Activated CD4-positive, alpha-beta T cell treated with anti-CD3 and anti-CD28 coated beads, Interleukin-2, amount 50 U/mL, for 1 hour (primary cell): ENCODE results near the gene SIX2.

ENCODE experiments used
- DNase-seq: peaks from one replicate; pipeline ENCODE4 v3.0.0-alpha.2; 2020

The SIX2 gene

DNA sequence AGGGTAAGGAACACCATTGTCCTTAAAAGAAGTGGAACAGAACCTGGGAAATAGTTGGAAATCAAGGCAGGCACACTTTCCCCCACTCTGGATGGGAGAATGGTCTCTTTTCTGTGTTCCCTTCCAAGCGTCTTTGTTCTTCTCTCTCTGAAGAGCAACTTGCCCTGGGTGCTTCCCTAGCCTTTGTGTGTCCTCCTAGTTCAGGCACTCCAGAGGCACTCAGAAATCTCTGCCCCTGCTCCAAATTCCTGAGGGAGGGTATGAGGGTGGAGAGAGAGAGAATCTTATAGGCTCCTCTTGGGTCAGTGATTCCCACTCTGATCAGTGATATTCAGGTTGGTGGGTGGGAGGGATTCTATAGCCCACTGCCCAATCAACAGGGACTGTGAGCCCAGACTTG is 8.8 kb upstream of the SIX2 start:
- no peak for DNase-seq

DNA sequence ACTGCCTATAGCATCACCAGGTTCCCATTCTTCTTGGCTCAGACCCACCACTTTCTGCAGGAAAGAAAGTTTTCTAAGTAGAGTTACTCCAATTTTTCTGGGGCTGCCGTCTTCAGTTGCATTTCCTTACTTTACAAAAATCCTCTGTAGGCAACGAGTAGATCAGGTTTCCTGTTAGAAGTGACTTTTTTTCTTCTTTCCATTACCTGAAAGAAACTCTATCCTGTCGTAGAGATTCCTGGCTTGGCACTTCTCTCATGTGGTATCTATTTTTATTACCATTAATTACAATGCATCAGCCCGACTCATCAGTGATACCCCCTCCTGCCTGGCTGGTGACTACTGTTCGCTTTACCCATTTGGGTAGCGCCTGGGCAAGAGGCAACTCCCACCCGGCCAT is 5.6 kb upstream of the SIX2 start:
- DNase-seq = no peak

GRCh38 chr2:45014016-45014702 is 4.9 kb upstream of the SIX2 start:
- DNase-seq = no peak

DNA sequence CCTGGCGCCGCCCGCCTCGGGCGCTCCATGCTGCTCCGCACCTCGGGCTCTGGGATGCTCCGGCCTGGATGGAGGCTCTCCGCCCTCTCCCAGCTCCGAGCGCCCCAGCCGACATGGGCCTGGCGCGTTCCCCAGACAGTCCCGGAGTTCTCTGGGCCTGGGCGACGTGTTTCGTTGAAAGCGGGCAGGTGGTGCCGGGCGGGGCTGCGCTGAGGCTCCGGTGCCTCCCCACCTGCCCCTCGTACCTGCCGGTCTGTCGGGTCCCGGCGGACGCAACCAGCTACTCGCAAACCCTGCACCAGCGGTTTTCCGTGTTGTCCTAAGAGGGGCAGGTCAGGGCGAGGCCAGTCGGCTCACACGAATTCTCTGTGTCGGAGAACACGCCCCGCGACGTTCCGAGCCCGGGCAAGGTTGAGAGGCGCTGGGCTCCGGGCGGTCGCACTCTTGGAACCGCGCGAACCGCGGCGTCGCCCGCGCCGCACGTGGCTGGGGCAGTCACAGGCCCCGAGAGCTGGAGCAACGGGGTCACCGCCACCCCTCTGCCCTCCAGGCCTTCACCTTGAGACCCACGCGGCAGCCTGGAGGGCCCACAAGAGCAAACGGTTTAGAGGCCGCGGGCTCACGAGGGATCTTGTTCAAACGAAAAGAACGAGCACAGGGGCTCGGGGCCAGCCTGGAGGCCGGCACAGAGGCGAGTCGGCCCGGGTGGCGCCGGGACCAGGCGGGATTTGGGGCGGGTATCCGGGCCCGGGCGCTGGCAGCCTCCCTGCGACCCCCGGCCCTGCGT is 4.2 kb upstream of the SIX2 start:
- DNase-seq = no peak

DNA sequence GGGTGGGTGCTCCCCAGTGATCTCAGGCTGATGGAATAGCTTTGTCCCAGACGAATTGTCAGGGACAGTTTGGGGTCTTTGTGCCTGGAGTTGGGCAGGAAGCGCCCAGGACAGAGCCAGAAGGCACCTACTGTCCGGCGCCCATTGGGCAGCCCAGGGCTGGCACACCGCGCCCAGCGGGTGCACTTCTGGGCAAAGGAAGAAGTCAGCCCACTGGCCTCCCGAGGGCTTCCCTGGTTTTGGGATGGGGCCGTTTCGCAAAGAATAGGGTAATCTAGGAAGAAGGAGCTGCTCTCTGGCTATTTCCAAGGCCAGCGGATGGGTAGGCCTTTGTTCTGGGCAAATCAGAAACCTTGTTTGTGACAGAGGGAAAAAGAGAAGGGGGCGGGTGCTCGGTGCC is 3.5 kb upstream of the SIX2 start:
- no peak for DNase-seq

GRCh38 chr2:45011621-45012602 is 2.7 kb upstream of the SIX2 start:
- no peak for DNase-seq

GRCh38 chr2:45011121-45011520 is 1.9 kb upstream of the SIX2 start:
- DNase-seq = no peak

DNA sequence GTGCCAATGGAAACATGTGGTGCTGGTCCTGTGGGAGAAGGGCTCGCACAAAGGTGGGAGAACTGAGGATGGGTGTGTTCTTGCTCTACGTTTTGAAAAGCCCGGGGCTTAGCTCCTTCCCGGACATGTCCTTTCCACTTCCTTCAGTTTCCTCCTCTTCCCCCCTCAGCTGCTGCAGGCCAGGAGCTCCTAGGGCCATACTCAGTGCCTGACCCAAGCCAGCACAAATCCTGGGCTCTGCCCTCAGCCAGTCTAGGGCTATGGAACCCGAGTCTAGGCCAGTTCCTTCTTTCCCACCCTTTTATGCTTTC is 1.4 kb upstream of the SIX2 start:
- no peak for DNase-seq

DNA sequence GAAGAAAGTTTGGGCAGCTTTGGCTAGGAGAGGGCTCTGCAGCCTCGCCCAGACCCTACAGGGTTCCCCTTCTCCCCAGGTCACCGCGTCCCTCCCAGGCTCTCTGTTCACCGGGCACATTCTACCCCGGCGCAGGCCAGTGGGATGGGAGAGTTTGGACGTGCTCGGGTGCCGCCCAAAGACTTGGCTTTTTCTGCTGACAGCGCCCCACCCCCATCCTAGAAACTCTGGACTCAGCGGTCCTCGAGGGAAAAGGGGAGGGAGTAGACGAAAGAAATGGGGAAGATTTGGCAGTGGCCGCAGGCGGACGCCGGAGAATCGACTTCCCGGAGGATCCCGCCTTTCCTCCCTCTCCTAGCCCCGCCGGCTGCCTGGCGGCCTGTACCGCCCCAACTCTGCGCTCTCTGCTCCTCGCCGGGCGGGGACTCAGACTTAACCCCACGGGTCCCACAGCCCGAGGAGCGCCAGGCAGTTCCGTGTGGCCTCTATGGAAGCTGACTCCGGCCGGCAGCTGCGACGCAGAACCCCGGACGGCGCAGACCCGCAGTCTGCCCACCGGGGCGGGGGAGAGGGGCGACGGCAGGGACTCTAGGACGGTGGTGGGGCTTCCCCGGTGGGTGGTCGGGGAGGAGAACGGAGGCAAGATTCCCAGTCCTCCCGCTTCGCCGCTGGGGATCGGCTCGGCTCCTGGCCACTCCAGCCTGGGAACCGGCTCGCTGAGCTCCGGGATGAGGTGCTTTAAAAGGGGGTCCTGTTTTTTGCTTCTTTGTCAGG is 863 bp upstream of the SIX2 start:
- DNase-seq = no peak

GRCh38 chr2:45008296-45009129 is 739 bp downstream of the SIX2 start:
- no peak for DNase-seq

- no peak for DNase-seq
These were observed 1.3 kb downstream of the SIX2 start for GRCh38 chr2:45007961-45008295.

GRCh38 chr2:45006942-45007287 is 2.3 kb downstream of the SIX2 start:
- DNase-seq = no peak

DNA sequence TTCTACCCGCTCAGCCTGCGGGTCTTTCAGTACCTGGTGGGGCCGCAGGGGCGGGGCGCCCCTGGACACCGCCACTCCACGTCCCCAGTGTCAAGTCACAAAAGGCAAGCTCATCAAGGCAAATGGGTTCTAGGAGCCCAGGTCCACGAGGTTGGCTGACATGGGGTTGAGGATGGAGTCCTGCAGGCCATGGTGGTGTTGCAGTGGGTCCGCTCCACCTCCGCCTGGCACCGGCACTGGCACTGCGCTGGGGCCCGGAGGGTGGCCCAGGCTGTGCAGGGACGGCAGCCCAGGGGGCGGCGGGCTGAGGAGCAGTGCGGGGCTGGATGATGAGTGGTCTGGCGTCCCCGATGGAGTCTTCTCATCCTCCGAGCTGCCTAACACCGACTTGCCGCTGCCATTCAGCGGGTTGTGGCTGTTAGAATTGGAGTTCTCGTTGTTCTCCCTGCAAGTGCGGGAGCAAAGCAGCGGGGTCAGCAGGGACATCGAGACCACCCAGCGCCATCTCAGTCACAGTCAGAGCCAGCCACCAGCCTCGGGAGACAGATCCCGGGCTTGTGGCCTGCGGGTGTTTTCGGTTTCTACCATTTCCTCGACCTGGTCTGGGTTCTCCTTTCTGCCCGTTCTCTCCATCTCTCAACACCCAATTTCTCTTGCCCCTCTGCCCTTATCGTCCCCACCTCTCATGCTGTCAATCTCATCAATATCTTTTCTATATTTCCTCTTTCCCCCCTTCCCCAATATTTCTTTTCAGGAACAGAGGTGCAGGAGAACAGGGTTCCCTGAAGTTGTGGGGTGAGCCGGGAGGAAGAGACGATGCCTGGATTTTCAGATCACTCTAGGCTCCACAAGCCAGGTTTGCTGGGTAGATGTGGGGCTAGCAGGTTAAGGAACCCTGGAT is 3.0 kb downstream of the SIX2 start:
- no peak for DNase-seq

DNA sequence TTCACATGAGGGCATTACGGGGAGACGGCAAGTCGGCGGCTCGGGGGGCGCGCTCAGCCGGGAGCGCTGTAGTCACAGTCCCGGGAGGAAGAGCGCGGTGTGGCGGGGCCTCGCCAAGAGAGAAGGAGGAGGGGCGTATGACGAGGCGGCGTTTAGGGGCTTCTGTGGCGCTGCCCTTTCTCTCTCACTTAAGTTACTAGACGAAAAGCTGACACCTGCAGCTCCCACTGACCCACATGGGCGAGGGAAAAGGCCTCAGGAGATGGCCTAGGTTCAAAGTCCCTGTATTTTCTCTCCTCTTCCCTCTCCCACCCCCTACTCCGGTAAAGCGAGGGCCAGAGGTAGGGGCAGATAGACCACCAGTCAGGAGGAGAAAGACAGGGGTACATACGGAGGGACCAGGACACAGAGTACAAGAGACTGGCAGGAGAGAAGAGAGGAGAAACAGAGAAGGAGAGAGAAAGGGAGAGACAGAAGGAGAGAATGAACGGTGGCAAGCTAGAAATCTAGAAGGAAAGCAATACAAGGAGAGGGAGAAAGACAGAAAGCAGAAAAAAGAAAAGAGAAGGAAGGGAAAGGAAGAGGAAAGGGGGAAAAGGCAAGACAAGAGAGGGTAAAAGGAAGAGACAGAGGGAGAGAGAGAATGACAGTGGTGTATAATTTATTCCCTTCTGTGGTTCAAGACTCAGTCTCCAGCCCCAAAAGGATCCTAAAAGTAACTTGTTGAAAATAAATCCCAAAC is 3.8 kb downstream of the SIX2 start:
- no peak for DNase-seq

DNA sequence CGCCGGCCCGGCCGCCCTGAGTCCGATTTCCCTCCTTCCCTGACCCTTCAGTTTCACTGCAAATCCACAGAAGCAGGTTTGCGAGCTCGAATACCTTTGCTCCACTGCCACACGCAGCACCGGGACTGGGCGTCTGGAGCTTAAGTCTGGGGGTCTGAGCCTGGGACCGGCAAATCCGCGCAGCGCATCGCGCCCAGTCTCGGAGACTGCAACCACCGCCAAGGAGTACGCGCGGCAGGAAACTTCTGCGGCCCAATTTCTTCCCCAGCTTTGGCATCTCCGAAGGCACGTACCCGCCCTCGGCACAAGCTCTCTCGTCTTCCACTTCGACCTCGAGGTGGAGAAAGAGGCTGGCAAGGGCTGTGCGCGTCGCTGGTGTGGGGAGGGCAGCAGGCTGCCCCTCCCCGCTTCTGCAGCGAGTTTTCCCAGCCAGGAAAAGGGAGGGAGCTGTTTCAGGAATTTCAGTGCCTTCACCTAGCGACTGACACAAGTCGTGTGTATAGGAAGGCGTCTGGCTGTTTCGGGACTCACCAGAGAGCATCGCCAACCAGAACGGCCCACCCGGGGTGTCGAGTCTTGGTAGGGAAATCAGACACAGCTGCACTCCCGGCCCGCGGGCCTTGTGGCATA is 4.6 kb downstream of the SIX2 start:
- no peak for DNase-seq

- no peak for DNase-seq
These were observed 5.4 kb downstream of the SIX2 start for GRCh38 chr2:45003579-45004551.

- DNase-seq = no peak
These were observed 6.6 kb downstream of the SIX2 start for GRCh38 chr2:45002686-45003085.

- DNase-seq = no peak
These were observed 7.3 kb downstream of the SIX2 start for GRCh38 chr2:45001869-45002385.
